HG03571 (cell line): ENCODE results near the gene CDX2.

Experiments used
- ATAC-seq: cut with Tn5 transposase; IDR thresholded peaks from one replicate; pipeline ENCODE4 v1.9.1; 2021; ENCODE audit not compliant: unreplicated experiment

Gene CDX2

DNA sequence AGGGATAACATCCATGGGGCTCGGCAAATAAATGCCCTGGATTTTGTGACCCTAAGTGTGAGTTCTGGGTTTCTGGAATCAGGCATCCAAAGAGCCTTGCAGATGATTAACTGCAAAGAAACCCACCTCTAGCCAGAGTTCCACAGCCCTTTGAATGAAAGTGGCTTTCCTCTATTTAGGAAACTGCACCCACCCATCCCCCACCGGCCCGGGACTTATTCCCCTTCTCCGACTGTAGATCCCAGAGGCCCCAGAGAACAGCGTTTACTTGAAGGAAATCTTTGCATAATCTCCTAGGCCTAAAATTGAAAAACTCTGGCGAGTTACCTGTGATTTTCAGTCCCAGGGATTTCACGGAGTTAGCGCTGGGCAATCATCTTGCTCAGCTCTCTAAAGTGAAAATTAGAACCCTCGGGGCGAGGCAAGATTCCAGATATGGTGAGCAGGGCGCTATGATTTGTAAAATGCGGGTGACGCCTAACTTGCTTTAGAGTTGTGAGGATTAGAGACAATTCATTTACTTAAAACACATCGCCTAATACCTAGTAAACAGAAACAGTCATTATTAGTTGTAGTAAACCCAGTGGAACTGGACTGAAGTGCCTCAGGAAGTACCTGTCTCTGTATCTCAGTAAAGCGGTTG is 10.0 kb upstream of the CDX2 start:
- no peak for ATAC-seq

GRCh38 chr13:27978301-27978968 is 9.3 kb upstream of the CDX2 start:
- ATAC-seq: no peak

- no peak for ATAC-seq
These were observed 8.6 kb upstream of the CDX2 start for GRCh38 chr13:27977476-27978300.

- no peak for ATAC-seq
These were observed 7.4 kb upstream of the CDX2 start for GRCh38 chr13:27976362-27977091.

DNA sequence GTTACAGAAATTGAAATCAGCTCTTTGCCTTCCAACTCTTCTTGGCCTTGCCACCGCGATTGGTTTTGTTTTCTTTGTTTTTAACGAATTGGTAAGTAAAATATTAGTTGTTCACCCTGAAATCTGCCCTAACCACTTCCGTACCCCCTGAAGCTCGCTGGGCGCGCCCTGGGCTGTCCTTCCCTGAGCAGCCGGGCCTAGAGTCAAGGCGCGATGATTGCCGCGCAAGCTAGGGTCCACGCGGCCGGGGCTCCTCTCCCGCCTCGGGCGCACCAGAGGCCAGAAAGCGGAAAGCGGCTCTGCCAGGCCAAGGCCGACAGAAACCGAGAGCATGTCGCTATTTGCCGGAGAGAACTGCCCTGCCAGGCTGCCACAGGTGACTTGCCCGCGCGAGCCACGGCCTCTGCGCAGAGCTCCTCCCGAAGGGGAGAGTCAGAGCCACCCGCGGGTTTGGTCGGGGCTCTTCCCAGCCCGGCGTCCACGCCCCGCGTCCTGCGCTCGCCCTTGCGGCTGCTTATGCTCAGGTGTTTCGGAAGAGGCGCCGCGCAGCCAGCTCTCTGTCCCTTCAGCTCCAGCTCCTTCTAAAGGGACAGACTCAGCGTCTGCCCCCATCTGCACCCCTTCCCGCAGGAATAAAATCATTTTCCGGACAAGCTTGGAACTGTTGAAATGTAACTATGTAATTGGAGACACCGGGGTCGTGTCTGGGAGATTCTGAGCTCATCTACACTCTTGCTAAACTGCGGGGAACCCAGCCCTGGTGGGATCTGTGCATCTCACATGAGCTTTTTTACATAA is 6.6 kb upstream of the CDX2 start:
- no peak for ATAC-seq

DNA sequence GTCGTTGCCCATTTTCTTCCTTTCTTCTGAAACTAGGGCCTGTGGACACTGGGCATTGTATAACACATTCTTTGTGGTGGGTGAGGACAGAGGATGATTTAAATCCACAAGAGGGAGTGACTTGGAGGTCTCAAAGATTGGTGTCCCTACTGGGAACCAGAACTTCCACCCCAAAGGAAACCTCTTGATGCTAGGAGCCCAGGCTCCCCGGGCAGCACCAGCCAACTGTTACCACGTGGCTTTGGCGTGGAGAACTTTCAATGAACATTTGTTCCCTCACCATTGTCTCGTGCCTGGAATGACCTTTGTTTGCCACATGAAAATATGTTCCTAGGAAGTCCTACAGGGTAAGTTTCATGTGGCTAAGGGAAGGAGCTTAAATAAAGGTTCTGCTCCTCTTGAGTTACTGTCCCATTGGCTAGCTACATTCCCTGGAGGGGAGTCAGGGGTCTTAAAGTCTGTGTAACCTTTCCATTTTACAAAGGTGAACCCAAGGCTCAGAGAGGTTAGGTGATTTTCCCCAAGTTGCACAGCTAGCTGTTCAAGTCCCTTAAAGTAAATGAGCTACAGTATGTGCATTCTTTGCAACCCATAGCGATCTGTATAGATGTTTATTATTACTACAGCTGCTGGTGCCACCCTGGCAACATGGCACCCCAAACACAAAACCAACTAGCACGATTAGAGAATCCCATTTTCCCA is 5.0 kb upstream of the CDX2 start:
- no peak for ATAC-seq

DNA sequence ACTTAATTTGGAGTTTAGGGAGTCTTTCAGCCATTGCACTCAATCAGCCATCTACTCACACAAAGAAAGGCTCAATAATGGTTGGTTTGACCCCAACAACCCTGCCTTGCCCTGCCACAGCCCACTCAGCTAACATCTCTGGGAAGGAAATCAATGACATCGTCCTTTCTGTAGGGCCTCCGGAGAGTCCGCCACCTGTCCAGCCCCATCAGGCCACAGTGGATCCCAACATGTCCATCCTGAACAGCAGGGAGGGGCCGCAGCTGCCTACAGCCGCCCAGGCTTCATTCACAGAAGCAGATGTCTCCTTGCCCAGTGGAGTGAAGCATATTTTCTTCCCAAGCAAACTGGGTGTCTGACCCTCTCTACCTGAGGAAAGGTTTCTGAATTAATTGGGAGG is 4.2 kb upstream of the CDX2 start:
- ATAC-seq: no peak

DNA sequence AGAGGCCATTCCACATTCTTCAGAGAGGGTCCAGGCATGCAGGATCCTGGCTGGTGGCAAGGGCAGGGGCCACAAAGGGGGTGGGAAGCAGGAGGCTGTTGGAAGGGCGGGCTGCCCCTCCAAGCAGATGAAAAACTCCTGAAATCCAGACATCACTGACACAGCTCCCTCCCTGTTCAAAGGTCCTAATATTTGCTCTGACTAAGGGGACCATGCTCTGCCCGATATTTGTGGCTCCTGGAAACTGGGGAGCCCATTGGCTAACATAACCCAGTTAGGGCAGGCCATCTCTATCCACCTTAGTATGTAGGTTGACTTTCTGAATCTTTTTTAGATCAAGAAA is 3.3 kb upstream of the CDX2 start:
- no peak for ATAC-seq

DNA sequence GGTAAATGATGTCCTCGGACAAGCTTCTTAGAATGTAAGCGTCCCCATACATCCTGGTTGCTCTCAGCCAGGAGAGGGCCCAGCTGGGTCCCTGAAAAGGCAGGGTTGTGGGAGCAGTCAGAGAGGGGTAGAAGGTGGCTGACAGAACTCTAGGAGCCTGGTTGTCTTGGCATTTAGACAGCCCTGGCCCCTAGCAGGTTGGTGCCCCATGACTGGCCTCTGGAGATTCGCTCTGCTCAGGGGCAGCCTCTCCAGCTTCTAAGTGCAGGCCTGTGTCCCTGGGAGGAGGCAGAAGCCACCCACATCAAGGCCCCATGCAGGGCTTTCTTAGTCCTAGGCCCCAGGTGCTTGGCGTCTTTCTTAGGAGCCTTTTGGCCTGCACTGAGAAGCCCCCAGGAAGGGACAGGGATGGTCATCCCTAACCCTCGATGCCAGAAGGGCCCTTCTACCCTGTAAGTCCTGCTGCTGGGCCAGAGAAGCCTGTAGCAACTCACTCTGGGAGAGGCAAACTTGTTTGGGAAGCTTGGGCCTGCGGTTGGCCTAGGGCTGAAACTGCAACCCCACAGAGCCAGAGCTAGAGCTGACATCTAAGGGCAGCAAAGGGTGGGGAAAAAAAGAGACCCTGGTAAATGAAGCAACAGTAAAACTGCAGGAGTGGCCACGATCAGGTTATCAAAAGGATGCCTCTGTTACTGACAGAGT is 2.8 kb upstream of the CDX2 start:
- no peak for ATAC-seq

DNA sequence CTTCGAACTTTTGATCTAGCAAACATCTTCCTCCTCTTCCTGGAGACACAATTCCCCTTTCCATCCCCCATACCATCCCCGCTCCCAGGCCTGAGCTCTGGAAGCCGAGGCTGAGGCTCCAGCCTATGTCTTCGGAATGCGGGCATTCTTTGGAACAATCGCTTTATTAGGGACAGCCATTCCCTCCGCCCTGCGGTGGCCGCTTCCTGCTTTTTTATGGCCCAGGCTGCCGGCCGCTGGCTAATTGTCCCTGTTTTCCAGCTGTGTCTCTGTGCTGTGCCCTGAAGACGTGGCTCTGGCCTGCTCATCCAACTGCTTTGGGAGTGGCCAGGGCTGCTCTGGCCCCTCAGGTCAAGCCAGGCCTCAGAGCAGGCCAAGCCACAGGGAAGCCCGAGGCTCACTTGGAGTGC is 2.1 kb upstream of the CDX2 start:
- no peak for ATAC-seq

- ATAC-seq: no peak
These were observed 1.5 kb upstream of the CDX2 start for GRCh38 chr13:27970382-27971235.

DNA sequence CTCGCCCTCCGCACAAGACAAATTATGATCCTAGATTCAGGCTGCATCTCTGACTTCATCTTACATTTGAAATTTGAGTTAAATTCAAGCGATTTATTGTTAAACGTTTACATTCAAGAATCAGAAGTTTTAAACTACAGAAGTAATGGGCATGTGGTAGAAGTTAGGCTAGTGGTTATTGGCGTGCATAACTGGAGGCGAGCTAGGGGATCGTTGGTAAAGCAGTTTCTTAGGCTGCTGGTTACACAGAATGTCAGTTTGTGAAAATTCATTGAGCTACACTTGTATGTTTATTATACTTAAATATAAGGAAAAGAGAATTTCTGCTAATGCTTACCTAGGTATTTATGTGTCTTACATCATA is 733 bp upstream of the CDX2 start:
- no peak for ATAC-seq

DNA sequence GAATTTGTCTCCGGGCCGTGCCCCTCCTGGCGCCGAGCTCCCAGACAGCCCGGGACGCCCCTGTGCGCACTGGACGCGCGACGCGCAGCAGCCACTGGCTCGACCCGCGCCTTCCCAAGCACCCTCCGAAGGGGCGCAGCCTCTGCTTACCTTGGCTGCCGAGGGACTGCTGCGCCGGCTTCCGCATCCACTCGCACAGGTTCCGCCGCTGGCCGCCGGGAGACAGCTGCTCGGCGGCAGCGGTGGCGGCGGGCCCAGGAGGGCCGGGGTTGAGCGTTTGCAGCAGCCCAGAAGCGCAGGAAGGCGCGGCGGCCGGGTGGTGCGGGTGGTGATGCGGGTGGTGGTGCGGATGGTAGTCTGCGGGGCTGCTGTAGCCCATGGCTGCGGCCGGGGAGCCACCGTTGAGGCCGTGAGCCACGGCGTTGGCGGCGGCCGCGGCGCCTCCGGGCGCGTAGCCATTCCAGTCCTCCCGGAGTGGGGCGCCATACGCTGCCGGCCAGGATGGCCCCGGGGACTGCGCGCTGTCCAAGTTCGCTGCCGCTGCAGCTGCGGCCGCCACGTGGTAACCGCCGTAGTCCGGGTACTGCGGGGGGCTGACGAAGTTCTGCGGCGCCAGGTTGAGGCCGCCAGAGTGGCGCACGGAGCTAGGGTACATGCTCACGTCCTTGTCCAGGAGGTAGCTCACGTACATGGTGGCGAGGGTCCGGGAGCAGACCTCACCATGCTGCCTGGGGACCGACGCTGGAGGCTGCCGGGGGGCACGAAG is 616 bp downstream of the CDX2 start:
- ATAC-seq: no peak

DNA sequence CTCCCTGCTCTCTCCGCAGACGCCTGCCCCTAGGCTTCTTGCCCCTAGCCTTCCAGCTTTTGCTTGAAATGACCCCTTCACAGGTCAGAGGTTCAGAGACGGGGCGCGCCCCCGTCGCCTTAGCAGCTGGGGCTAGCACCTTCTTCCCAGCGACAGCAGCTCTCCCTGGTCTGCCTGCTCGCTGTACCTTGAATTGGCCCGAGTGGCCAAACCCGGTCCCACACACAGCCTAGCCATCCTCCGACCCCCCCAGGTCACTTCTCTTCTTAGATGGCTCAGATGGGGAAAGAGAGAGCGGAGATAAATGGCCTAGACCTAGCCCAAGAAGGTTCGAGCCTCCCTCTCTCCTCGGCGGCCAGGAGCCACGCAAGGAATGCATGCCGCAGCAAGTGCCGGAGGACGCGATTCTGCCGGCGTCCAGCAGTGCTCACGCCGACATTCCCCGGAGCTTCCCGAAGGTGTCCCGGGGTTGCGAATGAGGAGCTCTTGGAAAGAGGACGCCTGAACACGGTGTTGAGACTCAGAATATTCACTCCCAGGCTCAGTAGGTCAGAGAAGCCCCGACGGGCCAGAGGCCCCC is 1.3 kb downstream of the CDX2 start:
- no peak for ATAC-seq

DNA sequence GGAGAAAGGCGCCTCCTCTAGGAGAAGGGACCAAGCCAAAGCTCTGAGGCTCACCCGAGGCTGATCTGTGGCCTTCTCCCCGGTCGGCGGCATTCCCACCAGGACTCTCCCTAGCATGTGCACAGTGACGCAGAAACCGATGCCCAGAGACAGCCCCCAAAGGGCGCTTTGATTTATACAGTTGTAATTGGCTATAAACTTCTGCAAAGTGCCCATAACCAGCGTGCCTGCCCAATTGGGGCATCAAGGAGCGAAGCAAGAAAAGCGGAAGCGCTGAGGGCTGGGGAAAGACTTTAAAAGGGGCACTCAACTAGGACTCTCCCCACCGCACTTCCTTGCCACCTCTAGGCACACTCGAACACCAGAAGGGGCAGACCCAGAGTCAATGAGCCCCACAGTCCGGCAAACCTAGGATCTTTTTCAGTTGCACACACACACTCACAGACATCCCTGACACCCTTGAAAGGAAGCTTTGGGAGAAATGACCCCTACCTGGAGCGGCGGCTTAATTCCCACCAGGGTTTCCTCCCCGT is 1.8 kb downstream of the CDX2 start:
- ATAC-seq: no peak

DNA sequence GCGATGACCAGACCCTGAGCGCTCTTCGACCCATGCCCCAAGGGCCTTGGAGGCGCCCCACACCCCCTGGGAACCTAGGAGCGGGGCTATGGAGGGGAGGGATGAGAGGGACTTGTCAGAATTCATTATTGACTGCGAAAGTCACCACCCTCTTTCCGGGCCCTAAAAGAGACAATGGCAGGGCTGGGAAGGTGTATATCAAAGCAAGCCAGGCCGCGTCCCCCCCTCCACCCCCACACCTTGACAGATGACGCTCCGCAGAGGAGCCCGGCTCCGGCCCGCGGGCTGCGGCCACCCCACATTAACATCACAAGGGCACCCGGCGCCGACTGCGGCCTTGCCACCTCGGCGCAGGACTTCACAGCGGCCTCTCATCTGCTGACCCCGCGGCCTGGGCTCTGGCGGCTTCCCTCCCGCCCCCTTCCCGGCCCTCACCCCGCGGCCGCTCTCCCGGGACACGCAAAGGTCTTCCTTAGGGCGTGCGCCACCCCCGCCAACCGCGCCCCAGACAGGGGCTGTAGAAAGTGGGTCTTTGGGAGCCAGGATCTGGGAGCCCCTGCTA is 2.4 kb downstream of the CDX2 start:
- no peak for ATAC-seq
